Body of pancreas (tissue), 4 donors: ENCODE results near the gene MVB12A. TPM values are rescaled to one million over a fixed set of nuclear protein-coding genes. Genes with fewer than 3 reads are reported as not detected.

Experiments used
- ATAC-seq: fragments of 150-250 bp; one replicate; pipeline ENCODE4 v1.9.1; 2016
- DNase-seq, 4 donors: peaks; one replicate each; pipeline ENCODE4 v3.0.0-alpha.2; 2019
- H3K27ac ChIP-seq, 4 donors: fragments of 200-600 bp; sonication (generic); 1 replicate in 3 of 4; 2 replicates in 1 of 4; pipeline versions ENCODE4 v1.5.1 to v1.6.1; 2016 to 2019; ENCODE audit warnings: mild to moderate bottlenecking in 1 of 4, mixed read lengths in 1 of 4, moderate library complexity in 1 of 4
- H3K27me3 ChIP-seq, 2 donors: fragments of 200-600 bp; sonication (generic); one replicate each; pipeline ENCODE4 v1.6.0; 2016; ENCODE audit warnings: mild to moderate bottlenecking in 1 of 2
- H3K36me3 ChIP-seq, 2 donors: fragments of 200-600 bp; sonication (generic); replicated peaks in 1 of 2; 2 replicates each; pipeline ENCODE4 v1.5.1; 2016; ENCODE audit warnings: low read depth in 2 of 2; ENCODE audit not compliant: insufficient read depth in 1 of 2
- H3K4me1 ChIP-seq: fragments of 200-600 bp; sonication (generic); one replicate; pipeline ENCODE4 v1.6.0; 2016
- H3K4me3 ChIP-seq, 2 donors: fragments of 200-600 bp; sonication (generic); 1 replicate in 1 of 2; 2 replicates in 1 of 2; pipeline ENCODE4 v1.5.1; 2016 to 2019
- H3K9me3 ChIP-seq, 3 donors: fragments of 200-600 bp; sonication (generic); 1 replicate in 2 of 3; 2 replicates in 1 of 3; pipeline ENCODE4 v1.5.1; 2016
- CTCF ChIP-seq, 7 experiments: fragments of 450-650 bp in 4 of 7; fragments of 200-600 bp in 3 of 7; sonication (generic) in 3 of 7; IDR thresholded peaks; one replicate each; pipeline ENCODE4 v1.5.1; 2016 to 2019; ENCODE audit warnings: antibody characterized with exemption in 7 of 7
- POLR2A ChIP-seq, 3 donors: fragments of 450-650 bp; IDR thresholded peaks; one replicate each; pipeline ENCODE4 v1.6.1; 2016; ENCODE audit warnings: antibody characterized with exemption in 3 of 3, mild to moderate bottlenecking in 2 of 3
- WGBS, 2 donors: methylation state at CpG; one replicate each; pipeline ENCODE4 v1.1.5; 2017; 5-methylcytosine and 5-hydroxymethylcytosine counted together
- intact Hi-C: fragments of 100-400 bp; cut with DNase I; formaldehyde crosslinking; loops from one replicate; pipeline ENCODE4 v1.15.1; 2023
- total RNA-seq, 2 donors: library from RNA; depleted of rRNA; stranded (reverse); fragments of >200 nt; gene quantifications; one replicate each; pipeline ENCODE4 v1.1.0, GENCODE V29; 2016

MVB12A gene
- total RNA-seq, 2 donors from 2014 or later: 33.3 to 34.8 TPM

GRCh38 chr19:17424743-17425365 lies 5.0 kb downstream of the MVB12A start:
- no peak overlapping the region for H3K27ac ChIP-seq
- H3K36me3 ChIP-seq: no peaks in the 10 kb centered on the region
- no peak overlapping the region for H3K4me3 ChIP-seq
- no peaks in the 10 kb centered on the region for H3K9me3 ChIP-seq
- TF ChIP-seq POLR2A (IDR thresholded peaks at IDR 0.05) (no peak), CTCF (IDR thresholded peaks at IDR 0.05) (peak in 2 of 7 experiments; percentile 10 to 13)
- DNase-seq (no peak), ATAC-seq (no peak)
- intact Hi-C loops: no loop called here
- peaks cover 9% of the 10 kb centered on the region for H3K4me1 ChIP-seq
- no peaks in the 10 kb centered on the region for H3K27me3 ChIP-seq
- WGBS, 2 donors: 36 to 52% methylated on average over 18 to 27 of the region's 27 CpGs

- WGBS, 2 donors: 58 to 61% methylated on average over 14 to 17 of the region's 17 CpGs
- H3K4me3 ChIP-seq: no peak overlapping the region
- H3K27me3 ChIP-seq: no peaks in the 10 kb centered on the region
- TF ChIP-seq POLR2A (IDR thresholded peaks at IDR 0.05): no peak
- no peak for TF ChIP-seq CTCF (IDR thresholded peaks at IDR 0.05)
- no peaks in the 10 kb centered on the region for H3K36me3 ChIP-seq
- DNase-seq: no peak
- no peaks in the 10 kb centered on the region for H3K9me3 ChIP-seq
- H3K27ac ChIP-seq: no peak overlapping the region
- no peak for ATAC-seq
- no peaks in the 10 kb centered on the region for H3K4me1 ChIP-seq
- intact Hi-C loops: no loop called here
Measured at GRCh38 chr19:17429641-17430113, 9.8 kb downstream of the MVB12A start.

- intact Hi-C loops: no loop called here
- H3K4me3 ChIP-seq: no peak overlapping the region
- H3K36me3 ChIP-seq: no peaks in the 10 kb centered on the region
- no peaks in the 10 kb centered on the region for H3K27me3 ChIP-seq
- no peak for TF ChIP-seq POLR2A (IDR thresholded peaks at IDR 0.05)
- TF ChIP-seq CTCF (IDR thresholded peaks at IDR 0.05): no peak
- no peak for DNase-seq
- no peaks in the 10 kb centered on the region for H3K9me3 ChIP-seq
- no peaks in the 10 kb centered on the region for H3K4me1 ChIP-seq
- no peak overlapping the region for H3K27ac ChIP-seq
- ATAC-seq: no peak
- WGBS, 2 donors: 86% methylated on average over 5 to 7 of the region's 7 CpGs
Measured at GRCh38 chr19:17431417-17431816, 11.6 kb downstream of the MVB12A start.

GRCh38 chr19:17435218-17435617 lies 15.4 kb downstream of the MVB12A start:
- Histone ChIP-seq H3K36me3 (no peaks in the 10 kb centered on the region), H3K27ac (no peak overlapping the region), H3K27me3 (no peaks in the 10 kb centered on the region), H3K4me3 (no peak overlapping the region), H3K4me1 (no peaks in the 10 kb centered on the region), H3K9me3 (no peaks in the 10 kb centered on the region)
- TF ChIP-seq CTCF (IDR thresholded peaks at IDR 0.05) (no peak), POLR2A (IDR thresholded peaks at IDR 0.05) (no peak)
- intact Hi-C loops: no loop called here
- ATAC-seq (no peak), DNase-seq (no peak)
- WGBS, 2 donors: 80 to 86% methylated on average over 7 of the region's 7 CpGs
